Dermis blood vessel endothelial cell (primary cell): ENCODE measurements around the gene ERMP1. TPM values are rescaled to one million over a fixed set of nuclear protein-coding genes. Genes with fewer than 3 reads are reported as not detected.

Source experiments
- DNase-seq: peaks from one replicate; pipeline ENCODE4 v3.0.0; 2010
- total RNA-seq: library from RNA; depleted of rRNA; stranded (reverse); fragments of >200 nt; gene quantifications from 2 replicates; pipeline ENCODE4 v1.2.3, GENCODE V29; 2014

The ERMP1 gene
- total RNA-seq, 1 donor from 2014 or later: 36.6 TPM

DNA sequence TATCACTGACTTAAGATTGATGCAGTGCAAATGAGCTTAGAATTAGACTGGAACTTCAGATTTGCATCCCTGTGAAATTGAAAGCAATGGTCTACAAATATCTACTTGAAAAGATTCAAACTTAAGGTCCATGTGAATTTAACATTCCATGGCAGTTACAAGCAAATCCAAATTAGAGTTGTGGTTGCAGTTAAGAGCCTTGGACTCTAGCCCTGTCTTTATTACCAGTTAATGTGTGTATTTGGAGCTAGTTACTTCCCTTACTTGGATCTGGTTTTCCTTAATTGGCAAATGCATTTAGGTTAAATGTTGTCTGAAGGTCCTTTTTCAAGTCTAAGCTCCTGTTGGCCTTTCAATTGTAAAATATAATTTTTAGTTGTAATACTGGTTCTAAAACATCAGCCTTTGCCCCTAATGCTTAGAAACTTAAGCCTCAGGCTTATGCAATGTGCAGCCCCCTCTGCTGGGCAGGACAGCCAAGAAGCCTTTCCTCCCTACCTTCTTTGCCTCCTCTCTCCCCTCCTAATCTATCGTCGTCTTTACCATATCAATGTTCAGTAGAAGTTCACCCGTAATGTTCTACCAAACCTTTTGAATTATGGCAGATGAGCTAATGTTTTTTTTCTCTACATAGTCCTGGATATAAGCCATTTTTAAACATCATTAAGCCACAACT is 59.5 kb downstream of the ERMP1 start:
- peak; percentile 18 for DNase-seq

DNA sequence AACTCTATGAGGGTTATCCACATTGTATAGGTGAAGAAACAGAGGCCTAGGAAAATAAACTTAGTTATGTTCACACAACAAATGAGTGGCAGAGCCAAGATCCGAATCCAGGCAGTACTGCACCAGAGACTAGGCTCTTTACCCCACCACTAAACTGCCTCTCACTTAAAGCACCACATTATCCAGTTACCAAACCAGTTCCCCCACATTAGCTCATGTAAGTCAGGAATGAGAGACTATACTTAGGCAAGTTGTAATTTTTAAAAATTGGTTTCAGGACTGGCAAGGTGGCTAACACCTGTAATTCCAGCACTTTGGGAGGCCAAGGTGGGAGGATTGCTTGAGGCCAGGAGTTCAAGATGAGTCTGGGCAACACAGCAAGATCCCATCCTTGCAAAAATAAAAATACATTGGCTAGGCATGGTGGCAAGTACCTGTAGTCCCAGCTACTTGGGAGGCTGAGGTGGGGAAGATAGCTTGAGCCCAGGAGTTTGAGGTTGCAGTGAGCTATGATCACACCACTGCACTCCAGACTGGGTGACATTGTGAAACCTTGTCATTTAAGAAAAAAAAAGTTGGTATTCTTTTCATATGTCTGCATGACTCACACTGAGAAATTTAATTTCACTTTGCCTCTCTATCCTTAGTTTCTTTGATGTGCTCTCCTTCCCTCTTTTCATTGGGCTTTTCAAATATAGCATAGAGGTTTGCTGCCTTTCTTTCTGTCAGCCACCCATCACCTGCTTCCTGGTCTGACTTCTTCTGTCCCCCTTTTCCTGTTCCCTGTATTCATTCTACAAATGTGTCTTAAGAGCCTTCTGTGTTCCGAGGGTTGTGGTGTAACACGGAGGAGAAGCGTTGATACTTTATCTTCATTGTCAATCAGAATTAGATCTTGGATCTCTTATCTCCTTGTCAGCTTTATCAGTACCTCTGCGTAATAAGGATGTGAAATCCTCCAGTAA is 64.7 kb downstream of the ERMP1 start:
- no peak for DNase-seq

DNA sequence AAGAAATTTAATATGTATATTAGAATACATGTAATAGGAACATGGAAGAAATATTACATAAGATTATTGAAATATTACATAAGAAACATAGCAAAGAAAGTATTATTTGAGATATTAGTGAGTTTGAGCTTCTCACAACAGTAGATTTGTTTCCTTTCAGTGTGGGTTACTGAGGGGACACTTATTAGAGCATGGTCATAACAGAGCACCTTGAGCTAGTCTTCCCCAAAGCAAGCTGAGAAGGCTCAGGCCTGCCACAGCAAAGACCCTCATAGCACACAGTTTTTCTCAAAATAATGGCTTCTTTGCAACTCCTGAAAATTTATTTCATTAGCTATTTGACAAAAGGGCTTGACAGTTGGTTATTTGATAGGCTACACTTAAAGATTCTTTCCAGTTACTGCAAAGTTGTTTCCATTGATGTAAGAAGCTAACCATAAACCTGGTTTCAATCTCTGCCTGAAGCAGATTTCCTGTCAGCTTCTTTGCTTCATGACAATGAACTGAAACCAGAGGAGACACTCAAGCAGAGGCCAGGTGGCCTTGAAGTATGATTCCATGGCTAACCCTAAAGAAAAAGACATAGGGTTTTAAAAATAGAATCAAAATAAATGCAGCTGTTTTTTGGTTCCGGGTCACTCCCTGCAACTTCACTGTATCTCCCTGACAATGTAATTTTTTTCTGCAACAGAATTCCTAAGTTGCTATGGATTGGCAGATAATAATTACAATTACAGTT is 68.6 kb downstream of the ERMP1 start:
- DNase-seq: no peak

DNA sequence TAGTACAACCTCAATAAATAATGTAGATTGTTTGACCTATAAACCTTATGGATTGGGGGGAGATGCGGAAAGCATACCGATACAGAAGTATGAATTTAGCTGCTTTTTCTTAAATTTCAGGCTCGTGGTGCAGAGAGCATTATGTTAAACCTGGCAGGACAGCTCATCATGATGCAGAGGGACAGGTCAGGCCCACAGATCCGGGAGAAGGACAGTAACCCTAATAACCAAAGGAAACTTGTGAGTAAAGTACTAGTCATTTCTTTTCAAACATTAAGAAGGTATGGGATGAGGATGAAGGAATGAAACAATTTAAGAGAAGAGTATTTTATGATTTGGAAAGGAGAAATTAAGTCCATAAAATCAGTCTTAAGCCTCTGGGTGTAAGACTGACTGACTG is 70.5 kb downstream of the ERMP1 start:
- DNase-seq: no peak

DNA sequence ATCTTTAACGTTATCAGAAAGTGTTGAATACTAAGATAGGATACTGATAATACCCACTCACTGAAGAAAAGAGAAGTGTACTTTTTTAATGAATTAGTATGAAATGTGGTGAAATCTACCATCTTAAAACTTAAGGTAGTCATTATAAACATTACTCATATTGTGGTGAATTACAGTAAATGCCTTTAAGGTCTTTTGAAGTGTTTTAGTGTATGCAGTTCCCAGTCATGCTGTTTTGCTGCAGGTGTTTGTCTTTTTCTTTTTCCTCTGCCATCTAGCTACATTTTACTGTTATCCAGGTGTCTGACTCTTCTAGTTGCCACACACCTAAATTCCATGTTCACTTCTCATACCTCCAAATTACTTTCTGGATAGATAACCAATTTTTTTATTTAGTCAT is 72.6 kb downstream of the ERMP1 start:
- DNase-seq: no peak

DNA sequence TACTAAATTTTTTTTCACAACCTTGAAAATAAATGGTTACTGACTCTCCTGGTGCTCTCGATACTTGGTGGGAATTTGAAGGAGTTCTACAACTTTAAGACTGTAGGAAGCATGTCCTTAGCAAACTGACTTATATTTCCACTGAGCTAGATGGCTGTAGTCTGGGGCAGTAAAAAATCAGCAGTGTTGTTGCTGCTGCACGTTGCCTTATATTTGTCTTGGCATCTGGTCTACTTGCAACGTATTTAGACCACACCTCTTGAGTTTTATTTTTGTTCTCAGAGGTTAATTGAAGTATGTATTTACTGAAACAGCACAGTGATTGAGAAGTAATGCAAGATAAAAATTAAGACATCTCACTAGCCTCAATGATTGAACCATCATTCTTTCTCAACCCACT is 76.3 kb downstream of the ERMP1 start:
- no peak for DNase-seq

DNA sequence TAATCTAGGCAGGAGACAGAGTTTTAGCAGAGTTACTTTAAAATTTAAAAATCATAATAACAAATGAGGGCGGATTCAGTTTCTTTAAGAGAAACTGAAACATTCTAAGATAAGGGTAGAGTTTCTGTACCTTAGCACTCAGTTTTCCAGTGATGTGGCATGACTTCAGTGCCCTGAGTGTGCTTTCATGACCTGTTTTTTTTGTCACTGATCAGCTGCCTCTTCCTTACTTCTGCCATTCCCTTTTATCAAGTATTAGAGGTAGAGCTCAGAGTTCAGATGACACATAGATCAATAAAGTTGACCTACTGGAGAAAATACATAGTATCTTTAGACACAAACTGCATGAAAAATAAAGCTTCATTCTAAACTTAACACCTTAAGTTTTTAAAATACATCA is 82.3 kb downstream of the ERMP1 start:
- no peak for DNase-seq

DNA sequence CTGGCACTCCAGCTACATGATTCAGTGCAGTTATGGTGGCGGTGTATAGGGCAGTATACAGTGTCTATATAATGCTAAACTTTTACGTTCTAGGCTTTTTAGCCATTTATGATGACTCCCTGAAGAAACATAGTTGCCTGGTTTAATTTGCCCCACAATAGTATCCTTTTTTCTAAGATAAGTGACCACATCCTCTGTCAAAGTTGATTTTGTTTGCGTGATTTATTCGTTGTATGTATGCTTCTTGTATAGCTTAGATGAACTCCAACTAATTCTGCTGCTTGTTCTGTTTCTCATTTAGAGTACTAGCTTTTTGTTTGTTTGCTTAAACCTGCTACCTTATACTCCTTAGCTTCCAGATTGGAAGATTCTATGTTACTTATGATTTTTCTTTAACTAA is 83.6 kb downstream of the ERMP1 start:
- DNase-seq: no peak

DNA sequence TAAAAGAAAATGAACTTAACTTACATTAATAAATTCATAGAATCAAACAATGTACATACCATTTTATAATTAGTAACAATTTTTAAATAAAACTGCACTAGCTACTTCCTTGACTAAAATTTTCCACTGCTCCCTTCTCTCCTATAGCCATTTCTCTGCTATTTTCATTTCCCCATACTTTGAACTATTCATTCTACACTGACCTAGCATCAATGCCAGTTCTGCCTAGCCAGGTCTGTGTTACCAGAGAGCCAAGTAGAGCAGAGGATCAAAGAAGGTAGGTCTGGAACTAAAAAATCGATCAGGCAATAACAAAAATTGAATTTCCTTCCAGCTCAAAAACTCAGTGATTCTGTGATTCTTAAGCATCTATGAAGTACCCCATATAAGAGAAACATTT is 84.5 kb downstream of the ERMP1 start:
- no peak for DNase-seq

DNA sequence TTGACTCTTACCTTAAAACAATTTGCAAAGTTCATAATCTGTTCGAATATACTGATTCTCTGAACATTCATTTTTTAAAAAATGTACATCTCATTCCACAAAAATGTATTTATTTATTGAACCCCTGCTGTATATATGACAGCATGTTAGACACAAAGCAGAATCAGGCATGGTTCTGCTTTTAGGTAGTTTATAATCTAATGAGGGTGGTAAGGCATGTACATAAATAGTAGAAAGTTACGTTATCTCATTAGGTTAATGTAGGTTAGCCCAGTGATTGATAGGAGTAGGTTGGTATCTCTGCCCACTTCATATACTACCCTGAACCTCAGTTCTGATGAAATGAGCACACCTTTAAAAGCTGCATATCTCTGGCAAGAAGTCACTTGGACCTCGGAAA is 89.8 kb downstream of the ERMP1 start:
- no peak for DNase-seq

DNA sequence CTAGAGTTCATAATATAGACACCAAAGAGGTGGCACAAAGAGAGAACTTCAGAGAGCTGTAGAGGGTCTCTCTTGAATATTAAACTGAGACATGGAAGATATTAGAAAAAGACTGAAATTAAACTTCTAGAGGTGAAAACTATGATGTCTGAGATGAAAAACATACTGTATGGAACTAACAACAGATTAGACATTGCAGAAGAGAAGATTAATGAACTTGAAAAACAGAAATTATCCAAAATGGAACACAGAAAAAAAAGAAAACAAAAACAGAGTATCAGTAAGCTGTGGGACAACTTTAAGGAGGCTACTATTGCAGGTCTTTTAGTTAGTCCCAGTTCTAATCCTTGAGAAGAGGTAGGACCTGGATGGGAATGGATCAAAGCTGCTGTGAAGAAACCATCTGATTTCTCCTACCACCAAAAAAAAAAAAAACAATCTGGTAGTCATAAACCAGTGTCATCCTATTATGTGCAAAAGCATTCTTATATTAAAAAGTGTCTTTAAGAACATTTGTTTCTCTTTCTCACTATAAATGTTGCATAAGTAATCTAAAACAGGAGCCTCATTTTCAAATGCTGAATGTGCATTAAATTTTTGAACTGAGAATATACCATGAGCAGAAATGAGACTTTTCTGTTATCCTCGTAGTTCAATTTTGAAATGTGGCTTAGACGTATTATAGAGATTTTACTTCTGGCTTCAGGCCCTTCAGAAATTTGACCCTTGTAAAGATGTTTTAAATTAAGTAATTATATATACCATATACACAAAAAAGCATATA is 96.2 kb downstream of the ERMP1 start:
- DNase-seq: no peak

DNA sequence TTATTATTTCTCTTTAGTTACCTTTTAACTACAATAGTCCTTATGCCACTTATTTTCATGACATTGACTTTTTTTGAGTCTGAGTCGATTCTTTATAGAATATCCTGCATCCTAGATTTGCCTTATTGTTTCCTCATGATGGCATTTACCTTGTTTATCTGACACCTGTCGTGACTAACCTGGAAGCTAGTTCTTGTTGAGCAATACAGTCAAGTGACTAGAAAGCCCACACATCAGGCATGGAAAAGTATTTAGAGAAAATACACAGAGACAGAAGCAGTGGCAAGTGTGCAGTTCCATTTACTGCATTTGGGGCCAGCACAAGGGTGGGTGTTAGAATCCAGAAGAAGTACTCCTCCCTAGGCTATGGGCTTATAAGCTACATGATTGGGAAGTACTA is 97.8 kb downstream of the ERMP1 start:
- DNase-seq: no peak

Other genes starting within 250 kb of the ERMP1 start
- gene RIC1, start 204.0 kb downstream of the ERMP1 start, total RNA-seq: 34.2 and 35.8 TPM in 2 replicates
- gene MLANA, start 57.8 kb upstream of the ERMP1 start, total RNA-seq: not detected in 2 replicates
- 40.7 and 42.6 TPM in 2 replicates for gene RANBP6, start 182.5 kb upstream of the ERMP1 start, total RNA-seq